K562 (cell line): Measurements from ENCODE around the gene C11orf54. TPM values are rescaled to one million over a fixed set of nuclear protein-coding genes. Genes with fewer than 3 reads are reported as not detected.

Source experiments
- CBFA2T3 ChIP-seq: fragments of 450-650 bp; IDR thresholded peaks from 2 replicates; pipeline ENCODE4 v1.6.1; 2017
- DIDO1 ChIP-seq: fragments of 450-650 bp; IDR thresholded peaks from 2 replicates; pipeline ENCODE4 v1.6.1; 2016; ENCODE audit warnings: low read depth, missing biosample characterization, missing genetic modification characterization
- L3MBTL2 ChIP-seq: fragments of 450-650 bp; IDR thresholded peaks from 2 replicates; pipeline ENCODE4 v1.6.1; 2016; ENCODE audit warnings: mild to moderate bottlenecking, moderate library complexity
- LCOR ChIP-seq: sonication (generic); formaldehyde crosslinking; IDR thresholded peaks from 2 replicates; pipeline ENCODE4 v1.8.0; 2022; ENCODE audit warnings: mild to moderate bottlenecking, missing genetic modification reagents
- MYC ChIP-seq, 2 experiments: fragments of 250-450 bp in 1 of 2; sonication (Bioruptor Pico) in 1 of 2; IDR thresholded peaks; 2 replicates each; pipeline versions ENCODE4 v1.5.1 to v1.6.1; 2012 to 2021; ENCODE audit warnings: low read depth in 2 of 2, borderline replicate concordance in 1 of 2, improper control_type of control experiment in 1 of 2, low read length in 1 of 2, mild to moderate bottlenecking in 1 of 2, moderate library complexity in 1 of 2
- NCOA6 ChIP-seq: fragments of 450-650 bp; IDR thresholded peaks from 2 replicates; pipeline ENCODE4 v1.6.1; 2017; ENCODE audit warnings: mild to moderate bottlenecking
- NR4A1 ChIP-seq, 2 experiments: fragments of 250-450 bp in 1 of 2; fragments of 450-650 bp in 1 of 2; sonication (Bioruptor Pico) in 1 of 2; IDR thresholded peaks; 2 replicates each; pipeline versions ENCODE4 v1.4.0 to v1.6.1; 2016 to 2020; ENCODE audit warnings: mild to moderate bottlenecking in 2 of 2, missing compliant biosample characterization in 1 of 2, missing genetic modification characterization in 1 of 2, moderate library complexity in 1 of 2
- NRF1 ChIP-seq, 2 experiments: fragments of 450-650 bp; IDR thresholded peaks in 1 of 2; conservative IDR thresholded peaks in 1 of 2; 2 replicates each; pipeline ENCODE4 v1.6.1; 2014; ENCODE audit warnings: mild to moderate bottlenecking in 2 of 2
- NUFIP1 ChIP-seq: fragments of 450-650 bp; IDR thresholded peaks from 2 replicates; pipeline ENCODE4 v1.6.1; 2018; ENCODE audit not compliant: partially characterized antibody
- OTX1 ChIP-seq: fragments of 450-650 bp; formaldehyde crosslinking; IDR thresholded peaks from 2 replicates; pipeline ENCODE4 v1.4.0; 2022; ENCODE audit warnings: mild to moderate bottlenecking
- PBX2 ChIP-seq, 2 experiments: IDR thresholded peaks in 1 of 2; conservative IDR thresholded peaks in 1 of 2; 2 replicates each; pipeline ENCODE4 v1.6.1; 2016; ENCODE audit warnings: low read depth in 2 of 2, mild to moderate bottlenecking in 1 of 2, missing compliant biosample characterization in 1 of 2, missing genetic modification characterization in 1 of 2, moderate library complexity in 1 of 2
- RNF2 ChIP-seq: sonication (generic); IDR thresholded peaks from 2 replicates; pipeline ENCODE4 v1.6.1; 2016
- SREBF1 ChIP-seq: fragments of 150-350 bp; IDR thresholded peaks from 2 replicates; pipeline ENCODE4 v1.6.1; 2014; ENCODE audit warnings: antibody characterized with exemption, low read depth, low read length, borderline replicate concordance
- ZBED1 ChIP-seq: IDR thresholded peaks from 2 replicates; pipeline ENCODE4 v1.6.1; 2014
- ZNF778 ChIP-seq: fragments of 450-650 bp; formaldehyde crosslinking; IDR thresholded peaks from 2 replicates; pipeline ENCODE4 v1.4.0; 2020; ENCODE audit warnings: mild to moderate bottlenecking, moderate library complexity
- polyA plus RNA-seq, 8 experiments: library from polyadenylated mRNA; depleted of rRNA in 4 of 8; stranded (reverse) in 5 of 8; unstranded in 3 of 8; fragments of >200 nt; fragmentation: Nextera tagmentation in 2 of 8; fragmentation: Illumina TruSeq in 1 of 8; extraction: Ambion mirVana in 2 of 8; extraction: Trizol in 1 of 8; gene quantifications; 2 replicates each; pipeline versions ENCODE4 v1.2.1 to v1.2.3, GENCODE V29; 2011 to 2014; ENCODE audit warnings: inconsistent platforms in 1 of 8, missing spikeins in 1 of 8
- total RNA-seq, 7 experiments: library from RNA; depleted of rRNA in 6 of 7; stranded (reverse); fragments of >200 nt in 6 of 7; fragmentation: Illumina TruSeq in 2 of 7; extraction: Trizol in 2 of 7; gene quantifications; 2 replicates each; pipeline versions ENCODE4 v1.2.1 to v1.2.3, GENCODE V29; 2011 to 2021; ENCODE audit warnings: low replicate concordance in 1 of 7
- TF ChIP-seq, protein P1 (sequence below), 2 experiments: fragments of 450-650 bp; conservative IDR thresholded peaks; 2 replicates each; pipeline ENCODE4 v1.6.1; 2017; ENCODE audit warnings: mild to moderate bottlenecking in 2 of 2, moderate library complexity in 2 of 2
- TF ChIP-seq, protein P2 (sequence below): fragments of 150-350 bp; conservative IDR thresholded peaks from 2 replicates; pipeline ENCODE4 v1.6.1; 2014; ENCODE audit warnings: low read length

The C11orf54 gene
- total and polyA plus RNA-seq, 9 of the 15 experiments (the other 6 are each of a cell fraction or from before 2014, with no cell fraction given) = 13.4 to 33.0 (median 23.1) TPM

GRCh38 chr11:93718057-93718563 is 23.4 kb upstream of the C11orf54 start (continued):
- no peak for TF ChIP-seq NR4A1 (CRISPR knock-in tag; IDR thresholded peaks at IDR 0.05)
- peak; percentile 73; the same call in 1 of the 2 replicates for TF ChIP-seq NR4A1 (tag; IDR thresholded peaks at IDR 0.05)
- no peak for TF ChIP-seq SREBF1
- TF ChIP-seq NCOA6 = 0 out of 2 replicates have a peak, but pooled peaks have one; percentile 18
- peak; percentile 68; the same call in 1 of the 2 replicates for TF ChIP-seq DIDO1
- peak; percentile 61 for TF ChIP-seq MYC (IDR thresholded peaks at IDR 0.05; ENCODE audit: low read depth, low read length)
- no peak for TF ChIP-seq MYC (CRISPR knock-in tag; IDR thresholded peaks at IDR 0.05; ENCODE audit: borderline replicate concordance, low read depth)
- TF ChIP-seq L3MBTL2 = peak; percentile 86
- TF ChIP-seq, protein P1, sequence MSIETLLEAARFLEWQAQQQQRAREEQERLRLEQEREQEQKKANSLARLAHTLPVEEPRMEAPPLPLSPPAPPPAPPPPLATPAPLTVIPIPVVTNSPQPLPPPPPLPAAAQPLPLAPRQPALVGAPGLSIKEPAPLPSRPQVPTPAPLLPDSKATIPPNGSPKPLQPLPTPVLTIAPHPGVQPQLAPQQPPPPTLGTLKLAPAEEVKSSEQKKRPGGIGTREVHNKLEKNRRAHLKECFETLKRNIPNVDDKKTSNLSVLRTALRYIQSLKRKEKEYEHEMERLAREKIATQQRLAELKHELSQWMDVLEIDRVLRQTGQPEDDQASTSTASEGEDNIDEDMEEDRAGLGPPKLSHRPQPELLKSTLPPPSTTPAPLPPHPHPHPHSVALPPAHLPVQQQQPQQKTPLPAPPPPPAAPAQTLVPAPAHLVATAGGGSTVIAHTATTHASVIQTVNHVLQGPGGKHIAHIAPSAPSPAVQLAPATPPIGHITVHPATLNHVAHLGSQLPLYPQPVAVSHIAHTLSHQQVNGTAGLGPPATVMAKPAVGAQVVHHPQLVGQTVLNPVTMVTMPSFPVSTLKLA (conservative IDR thresholded peaks at IDR 0.05) = peak; percentile 27 to 55; a peak in 2 of 4 replicates
- peak; percentile 96 for TF ChIP-seq RNF2
- peak; percentile 94 for TF ChIP-seq CBFA2T3
- TF ChIP-seq, protein P2, sequence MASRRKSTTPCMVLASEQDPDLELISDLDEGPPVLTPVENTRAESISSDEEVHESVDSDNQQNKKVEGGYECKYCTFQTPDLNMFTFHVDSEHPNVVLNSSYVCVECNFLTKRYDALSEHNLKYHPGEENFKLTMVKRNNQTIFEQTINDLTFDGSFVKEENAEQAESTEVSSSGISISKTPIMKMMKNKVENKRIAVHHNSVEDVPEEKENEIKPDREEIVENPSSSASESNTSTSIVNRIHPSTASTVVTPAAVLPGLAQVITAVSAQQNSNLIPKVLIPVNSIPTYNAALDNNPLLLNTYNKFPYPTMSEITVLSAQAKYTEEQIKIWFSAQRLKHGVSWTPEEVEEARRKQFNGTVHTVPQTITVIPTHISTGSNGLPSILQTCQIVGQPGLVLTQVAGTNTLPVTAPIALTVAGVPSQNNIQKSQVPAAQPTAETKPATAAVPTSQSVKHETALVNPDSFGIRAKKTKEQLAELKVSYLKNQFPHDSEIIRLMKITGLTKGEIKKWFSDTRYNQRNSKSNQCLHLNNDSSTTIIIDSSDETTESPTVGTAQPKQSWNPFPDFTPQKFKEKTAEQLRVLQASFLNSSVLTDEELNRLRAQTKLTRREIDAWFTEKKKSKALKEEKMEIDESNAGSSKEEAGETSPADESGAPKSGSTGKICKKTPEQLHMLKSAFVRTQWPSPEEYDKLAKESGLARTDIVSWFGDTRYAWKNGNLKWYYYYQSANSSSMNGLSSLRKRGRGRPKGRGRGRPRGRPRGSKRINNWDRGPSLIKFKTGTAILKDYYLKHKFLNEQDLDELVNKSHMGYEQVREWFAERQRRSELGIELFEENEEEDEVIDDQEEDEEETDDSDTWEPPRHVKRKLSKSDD = no peak
- no peak for TF ChIP-seq ZNF778 (CRISPR knock-in tag)
- TF ChIP-seq ZBED1 = no peak
- peak; percentile 87 for TF ChIP-seq LCOR (CRISPR knock-in tag)
- TF ChIP-seq PBX2 (CRISPR knock-in tag; IDR thresholded peaks at IDR 0.05; ENCODE audit: low read depth) = no peak
- TF ChIP-seq PBX2 (tag; conservative IDR thresholded peaks at IDR 0.05; ENCODE audit: low read depth) = peak; percentile 52
- 0 out of 2 replicates have a peak, but pooled peaks have one; percentile 18 for TF ChIP-seq OTX1 (CRISPR knock-in tag)
- 0 out of 4 replicates have a peak, but pooled peaks of 1 of the 2 experiments have one; percentile 7 for TF ChIP-seq NRF1 (conservative IDR thresholded peaks at IDR 0.05 in 1 of 2, IDR thresholded peaks at IDR 0.05 in 1 of 2)
- no peak for TF ChIP-seq NUFIP1
